HepG2 (cell line): Measurements from ENCODE around the gene THRAP3. TPM values are rescaled to one million over a fixed set of nuclear protein-coding genes. Genes with fewer than 3 reads are reported as not detected.

Source experiments
- IRF2 ChIP-seq: IDR thresholded peaks from 2 replicates; pipeline ENCODE4 v1.6.1; 2018; ENCODE audit warnings: missing genetic modification reagents, missing compliant biosample characterization
- NCOR1 ChIP-seq: fragments of 200-600 bp; sonication (generic); IDR thresholded peaks from 2 replicates; pipeline ENCODE4 v1.7.0; 2017; ENCODE audit warnings: antibody characterized with exemption, low read length, borderline replicate concordance
- NFIC ChIP-seq: IDR thresholded peaks from 2 replicates; pipeline ENCODE4 v1.6.1; 2012; ENCODE audit warnings: mild to moderate bottlenecking, low read length, inconsistent platforms
- PAF1 ChIP-seq: IDR thresholded peaks from 2 replicates; pipeline ENCODE4 v1.6.1; 2016; ENCODE audit warnings: missing genetic modification reagents, missing compliant biosample characterization
- ZBTB21 ChIP-seq: sonication (generic); formaldehyde crosslinking; IDR thresholded peaks from 2 replicates; pipeline ENCODE4 v1.4.0; 2020; ENCODE audit warnings: missing genetic modification reagents
- ZFP41 ChIP-seq: sonication (generic); formaldehyde crosslinking; IDR thresholded peaks from 2 replicates; pipeline ENCODE4 v1.4.0; 2020; ENCODE audit warnings: mild to moderate bottlenecking, missing genetic modification reagents, borderline replicate concordance
- ZNF180 ChIP-seq: sonication (generic); formaldehyde crosslinking; IDR thresholded peaks from 2 replicates; pipeline ENCODE4 v1.4.0; 2020; ENCODE audit warnings: low read depth, missing genetic modification reagents, borderline replicate concordance
- ZNF431 ChIP-seq: sonication (generic); formaldehyde crosslinking; IDR thresholded peaks from 2 replicates; pipeline ENCODE4 v1.9.0; 2022; ENCODE audit warnings: missing genetic modification reagents, low read depth, mild to moderate bottlenecking, borderline replicate concordance
- ZNF768 ChIP-seq: sonication (generic); formaldehyde crosslinking; IDR thresholded peaks from 2 replicates; pipeline ENCODE4 v1.4.0; 2020; ENCODE audit warnings: missing genetic modification reagents
- polyA plus RNA-seq, 8 experiments: library from polyadenylated mRNA; depleted of rRNA in 3 of 8; stranded (reverse) in 7 of 8; unstranded in 1 of 8; fragments of >200 nt; fragmentation: Illumina TruSeq in 4 of 8; extraction: Trizol in 4 of 8; gene quantifications; 2 replicates each; pipeline versions ENCODE4 v1.2.1 to v1.2.3, GENCODE V29; 2011 to 2016; ENCODE audit warnings: low read depth in 4 of 8, missing spikeins in 1 of 8, mixed read lengths in 1 of 8; ENCODE audit not compliant: insufficient read depth in 1 of 8
- total RNA-seq, 5 experiments: library from RNA; depleted of rRNA; stranded (reverse); fragments of >200 nt; fragmentation: Illumina TruSeq; extraction: Trizol; gene quantifications; 2 replicates each; pipeline ENCODE4 v1.2.3, GENCODE V29; 2016; ENCODE audit warnings: low read depth in 1 of 5
- TF ChIP-seq, protein P1 (sequence below): sonication (generic); formaldehyde crosslinking; IDR thresholded peaks from 2 replicates; pipeline ENCODE4 v1.4.0; 2020; ENCODE audit warnings: mild to moderate bottlenecking, missing genetic modification reagents
- TF ChIP-seq, protein P2 (sequence below): sonication (generic); formaldehyde crosslinking; IDR thresholded peaks from 2 replicates; pipeline ENCODE4 v1.4.0; 2020; ENCODE audit warnings: missing genetic modification reagents, borderline replicate concordance
- TF ChIP-seq, protein P3 (sequence below), 2 experiments: fragments of 450-650 bp in 1 of 2; sonication (generic) in 1 of 2; formaldehyde crosslinking in 1 of 2; IDR thresholded peaks; 2 replicates each; pipeline versions ENCODE4 v1.6.1 to v1.8.0; 2016 to 2022; ENCODE audit warnings: antibody characterized with exemption in 1 of 2, mild to moderate bottlenecking in 1 of 2, missing genetic modification reagents in 1 of 2
- TF ChIP-seq, protein P4 (sequence below): sonication (generic); formaldehyde crosslinking; IDR thresholded peaks from 2 replicates; pipeline ENCODE4 v1.5.0; 2020; ENCODE audit warnings: missing genetic modification reagents, mild to moderate bottlenecking, borderline replicate concordance
- TF ChIP-seq, protein P5 (sequence below): IDR thresholded peaks from 2 replicates; pipeline ENCODE4 v1.6.1; 2018; ENCODE audit warnings: missing genetic modification reagents

The THRAP3 gene
- total and polyA plus RNA-seq, 2 of the 13 experiments (the other 11 are each of a cell fraction or from before 2014, with no cell fraction given): 45.0 to 92.6 TPM

DNA sequence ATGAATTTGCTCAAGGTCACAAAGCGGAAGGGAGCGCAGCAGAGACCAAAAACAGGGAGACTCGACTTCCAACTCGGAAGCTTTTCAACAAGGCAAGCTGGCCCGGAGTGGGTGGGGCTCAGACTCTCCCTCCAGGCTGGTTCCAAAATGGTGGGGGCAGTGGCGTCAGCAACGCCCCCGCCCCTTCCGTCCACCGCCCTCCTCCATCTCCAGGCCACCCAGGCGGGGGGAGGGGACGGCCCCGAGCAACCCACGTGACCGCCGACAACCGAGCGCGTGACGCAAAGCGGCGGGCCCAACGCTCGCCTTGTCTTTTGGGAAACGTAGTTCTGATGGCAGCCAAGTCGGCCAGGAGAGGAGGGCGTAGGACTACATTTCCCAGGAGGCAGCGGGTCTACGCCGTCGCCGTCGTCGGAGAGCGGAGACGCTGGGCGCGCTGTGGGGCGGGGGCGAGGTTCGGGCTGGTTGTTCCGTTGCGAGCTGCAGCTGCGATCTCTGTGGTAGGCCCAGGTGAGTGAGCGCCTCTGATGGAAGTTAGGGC lies at the start of gene THRAP3 (continued):
- TF ChIP-seq, protein P1, sequence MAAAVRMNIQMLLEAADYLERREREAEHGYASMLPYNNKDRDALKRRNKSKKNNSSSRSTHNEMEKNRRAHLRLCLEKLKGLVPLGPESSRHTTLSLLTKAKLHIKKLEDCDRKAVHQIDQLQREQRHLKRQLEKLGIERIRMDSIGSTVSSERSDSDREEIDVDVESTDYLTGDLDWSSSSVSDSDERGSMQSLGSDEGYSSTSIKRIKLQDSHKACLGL (CRISPR knock-in tag): 0 out of 2 replicates have a peak, but pooled peaks have one; percentile 75
- TF ChIP-seq ZNF431 (CRISPR knock-in tag) (no peak; the same call in 1 of the 2 replicates), ZNF180 (CRISPR knock-in tag) (no peak), ZFP41 (CRISPR knock-in tag) (0 out of 2 replicates have a peak, but pooled peaks have one; percentile 25), IRF2 (peak; percentile 86; the same call in 1 of the 2 replicates), ZNF768 (CRISPR knock-in tag) (peak; percentile 68; the same call in 1 of the 2 replicates), NFIC (no peak), ZBTB21 (peak; percentile 77), NCOR1 (peak; percentile 45; the same call in 1 of the 2 replicates), PAF1 (CRISPR knock-in tag) (no peak)
- TF ChIP-seq, protein P2, sequence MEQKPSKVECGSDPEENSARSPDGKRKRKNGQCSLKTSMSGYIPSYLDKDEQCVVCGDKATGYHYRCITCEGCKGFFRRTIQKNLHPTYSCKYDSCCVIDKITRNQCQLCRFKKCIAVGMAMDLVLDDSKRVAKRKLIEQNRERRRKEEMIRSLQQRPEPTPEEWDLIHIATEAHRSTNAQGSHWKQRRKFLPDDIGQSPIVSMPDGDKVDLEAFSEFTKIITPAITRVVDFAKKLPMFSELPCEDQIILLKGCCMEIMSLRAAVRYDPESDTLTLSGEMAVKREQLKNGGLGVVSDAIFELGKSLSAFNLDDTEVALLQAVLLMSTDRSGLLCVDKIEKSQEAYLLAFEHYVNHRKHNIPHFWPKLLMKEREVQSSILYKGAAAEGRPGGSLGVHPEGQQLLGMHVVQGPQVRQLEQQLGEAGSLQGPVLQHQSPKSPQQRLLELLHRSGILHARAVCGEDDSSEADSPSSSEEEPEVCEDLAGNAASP (CRISPR knock-in tag): no peak
- TF ChIP-seq, protein P3, sequence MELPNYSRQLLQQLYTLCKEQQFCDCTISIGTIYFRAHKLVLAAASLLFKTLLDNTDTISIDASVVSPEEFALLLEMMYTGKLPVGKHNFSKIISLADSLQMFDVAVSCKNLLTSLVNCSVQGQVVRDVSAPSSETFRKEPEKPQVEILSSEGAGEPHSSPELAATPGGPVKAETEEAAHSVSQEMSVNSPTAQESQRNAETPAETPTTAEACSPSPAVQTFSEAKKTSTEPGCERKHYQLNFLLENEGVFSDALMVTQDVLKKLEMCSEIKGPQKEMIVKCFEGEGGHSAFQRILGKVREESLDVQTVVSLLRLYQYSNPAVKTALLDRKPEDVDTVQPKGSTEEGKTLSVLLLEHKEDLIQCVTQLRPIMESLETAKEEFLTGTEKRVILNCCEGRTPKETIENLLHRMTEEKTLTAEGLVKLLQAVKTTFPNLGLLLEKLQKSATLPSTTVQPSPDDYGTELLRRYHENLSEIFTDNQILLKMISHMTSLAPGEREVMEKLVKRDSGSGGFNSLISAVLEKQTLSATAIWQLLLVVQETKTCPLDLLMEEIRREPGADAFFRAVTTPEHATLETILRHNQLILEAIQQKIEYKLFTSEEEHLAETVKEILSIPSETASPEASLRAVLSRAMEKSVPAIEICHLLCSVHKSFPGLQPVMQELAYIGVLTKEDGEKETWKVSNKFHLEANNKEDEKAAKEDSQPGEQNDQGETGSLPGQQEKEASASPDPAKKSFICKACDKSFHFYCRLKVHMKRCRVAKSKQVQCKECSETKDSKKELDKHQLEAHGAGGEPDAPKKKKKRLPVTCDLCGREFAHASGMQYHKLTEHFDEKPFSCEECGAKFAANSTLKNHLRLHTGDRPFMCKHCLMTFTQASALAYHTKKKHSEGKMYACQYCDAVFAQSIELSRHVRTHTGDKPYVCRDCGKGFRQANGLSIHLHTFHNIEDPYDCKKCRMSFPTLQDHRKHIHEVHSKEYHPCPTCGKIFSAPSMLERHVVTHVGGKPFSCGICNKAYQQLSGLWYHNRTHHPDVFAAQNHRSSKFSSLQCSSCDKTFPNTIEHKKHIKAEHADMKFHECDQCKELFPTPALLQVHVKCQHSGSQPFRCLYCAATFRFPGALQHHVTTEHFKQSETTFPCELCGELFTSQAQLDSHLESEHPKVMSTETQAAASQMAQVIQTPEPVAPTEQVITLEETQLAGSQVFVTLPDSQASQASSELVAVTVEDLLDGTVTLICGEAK (IDR thresholded peaks at IDR 0.05): no peak
- TF ChIP-seq, protein P3 (CRISPR knock-in tag; IDR thresholded peaks at IDR 0.05): peak; percentile 83; the same call in 1 of the 2 replicates
- TF ChIP-seq, protein P4, sequence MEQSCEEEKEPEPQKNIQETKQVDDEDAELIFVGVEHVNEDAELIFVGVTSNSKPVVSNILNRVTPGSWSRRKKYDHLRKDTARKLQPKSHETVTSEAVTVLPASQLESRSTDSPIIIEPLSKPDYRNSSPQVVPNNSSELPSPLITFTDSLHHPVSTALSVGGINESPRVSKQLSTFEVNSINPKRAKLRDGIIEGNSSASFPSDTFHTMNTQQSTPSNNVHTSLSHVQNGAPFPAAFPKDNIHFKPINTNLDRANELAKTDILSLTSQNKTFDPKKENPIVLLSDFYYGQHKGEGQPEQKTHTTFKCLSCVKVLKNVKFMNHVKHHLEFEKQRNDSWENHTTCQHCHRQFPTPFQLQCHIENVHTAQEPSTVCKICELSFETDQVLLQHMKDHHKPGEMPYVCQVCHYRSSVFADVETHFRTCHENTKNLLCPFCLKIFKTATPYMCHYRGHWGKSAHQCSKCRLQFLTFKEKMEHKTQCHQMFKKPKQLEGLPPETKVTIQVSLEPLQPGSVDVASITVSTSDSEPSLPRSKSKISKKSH: peak; percentile 73; the same call in 1 of the 2 replicates
- TF ChIP-seq, protein P5, sequence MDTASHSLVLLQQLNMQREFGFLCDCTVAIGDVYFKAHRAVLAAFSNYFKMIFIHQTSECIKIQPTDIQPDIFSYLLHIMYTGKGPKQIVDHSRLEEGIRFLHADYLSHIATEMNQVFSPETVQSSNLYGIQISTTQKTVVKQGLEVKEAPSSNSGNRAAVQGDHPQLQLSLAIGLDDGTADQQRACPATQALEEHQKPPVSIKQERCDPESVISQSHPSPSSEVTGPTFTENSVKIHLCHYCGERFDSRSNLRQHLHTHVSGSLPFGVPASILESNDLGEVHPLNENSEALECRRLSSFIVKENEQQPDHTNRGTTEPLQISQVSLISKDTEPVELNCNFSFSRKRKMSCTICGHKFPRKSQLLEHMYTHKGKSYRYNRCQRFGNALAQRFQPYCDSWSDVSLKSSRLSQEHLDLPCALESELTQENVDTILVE (CRISPR knock-in tag): peak; percentile 86
